GM12874 (cell line): ENCODE measurements around the gene SCLT1.

Experiments used
- CTCF ChIP-seq: IDR thresholded peaks from 2 replicates; pipeline ENCODE4 v1.5.1; 2011; ENCODE audit warnings: low read depth, mild to moderate bottlenecking, control low read depth, low read length, moderate library complexity; ENCODE audit not compliant: insufficient read depth

SCLT1 gene

GRCh38 chr4:128904821-128905220 is 188.5 kb downstream of the SCLT1 start:
- no peak for TF ChIP-seq CTCF

DNA sequence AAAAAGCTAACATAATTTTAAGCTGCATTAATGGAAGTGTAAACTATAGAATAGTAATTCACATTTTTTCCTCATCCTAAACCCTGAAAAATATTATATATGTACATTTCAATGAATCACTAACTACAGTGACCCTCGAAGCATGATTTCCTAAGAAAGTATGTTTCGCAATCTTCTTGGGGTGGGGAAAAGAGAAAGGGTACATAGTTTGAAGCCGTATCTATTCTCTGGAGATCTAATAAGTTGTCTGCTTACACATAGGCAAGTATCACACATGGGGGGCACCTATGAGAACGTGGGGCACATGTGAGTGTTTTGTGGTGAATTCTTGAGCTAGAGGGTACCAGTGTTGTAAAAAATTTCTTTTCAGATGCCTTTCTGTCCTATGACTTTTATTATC is 212.7 kb downstream of the SCLT1 start:
- no peak for TF ChIP-seq CTCF

DNA sequence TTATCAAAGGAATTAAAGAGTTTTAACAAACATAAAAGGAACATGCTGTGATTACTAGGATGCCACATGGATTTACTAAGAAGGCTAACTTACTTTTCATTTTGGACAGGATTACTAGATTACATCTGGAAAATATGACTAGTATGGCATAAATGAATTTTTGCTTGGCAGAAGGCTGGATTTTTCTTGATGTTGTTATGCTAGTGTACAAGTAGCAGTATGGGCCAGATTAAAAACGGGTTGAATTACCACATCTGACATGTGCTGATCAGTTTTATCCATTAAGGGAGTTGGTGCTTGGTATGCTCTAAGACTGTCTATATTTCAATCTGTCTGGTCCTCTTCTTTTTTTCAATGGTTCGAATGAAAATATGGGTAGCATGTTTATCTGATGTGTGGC is 213.4 kb downstream of the SCLT1 start:
- no peak for TF ChIP-seq CTCF

GRCh38 chr4:128879283-128879682 is 214.1 kb downstream of the SCLT1 start:
- TF ChIP-seq CTCF = no peak

- no peak for TF ChIP-seq CTCF
Observed at GRCh38 chr4:128877934-128878333, 215.4 kb downstream of the SCLT1 start.

GRCh38 chr4:128876200-128876599 is 217.1 kb downstream of the SCLT1 start:
- TF ChIP-seq CTCF = no peak

DNA sequence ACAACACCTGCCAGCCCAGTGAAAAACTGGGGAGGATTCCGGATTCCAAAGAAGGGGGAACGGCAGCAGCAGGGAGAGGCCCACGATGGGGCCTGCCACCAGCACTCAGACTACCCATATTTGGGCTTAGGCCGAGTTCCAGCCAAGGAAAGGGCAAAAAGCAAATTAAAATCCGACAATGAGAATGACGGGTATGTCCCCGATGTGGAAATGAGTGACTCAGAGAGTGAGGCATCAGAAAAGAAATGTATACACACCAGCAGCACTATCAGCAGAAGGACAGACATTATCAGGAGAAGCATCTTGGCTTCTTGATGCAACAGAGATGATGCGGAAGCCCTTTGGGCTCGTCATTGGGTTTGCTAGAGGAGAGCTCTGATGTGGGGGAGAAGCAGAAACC is 221.4 kb downstream of the SCLT1 start:
- TF ChIP-seq CTCF = no peak
